Measurements from ENCODE around the gene DMGDH.

DMGDH gene

GRCh38 chr5:79062436-79062835, 7.0 kb downstream of the DMGDH start:
- no peak for TF ChIP-seq CTCF (IDR thresholded peaks at IDR 0.05; ENCODE audit: low read depth, low read length)
- DNase-seq (ENCODE audit: extremely low read depth, low read depth), result no peak

- TF ChIP-seq CTCF (IDR thresholded peaks at IDR 0.05; ENCODE audit: low read depth, low read length), result no peak
- DNase-seq (ENCODE audit: extremely low read depth, low read depth), result no peak
These were observed 9.8 kb downstream of the DMGDH start for GRCh38 chr5:79059674-79060073.

GRCh38 chr5:79056847-79057246, 12.6 kb downstream of the DMGDH start:
- TF ChIP-seq CTCF (IDR thresholded peaks at IDR 0.05; ENCODE audit: low read depth, low read length), result no peak
- DNase-seq (ENCODE audit: extremely low read depth, low read depth), result no peak

- no peak for TF ChIP-seq CTCF (IDR thresholded peaks at IDR 0.05; ENCODE audit: low read depth, low read length)
- no peak for DNase-seq (ENCODE audit: extremely low read depth, low read depth)
These were observed 14.5 kb downstream of the DMGDH start for GRCh38 chr5:79055017-79055416.

DNA sequence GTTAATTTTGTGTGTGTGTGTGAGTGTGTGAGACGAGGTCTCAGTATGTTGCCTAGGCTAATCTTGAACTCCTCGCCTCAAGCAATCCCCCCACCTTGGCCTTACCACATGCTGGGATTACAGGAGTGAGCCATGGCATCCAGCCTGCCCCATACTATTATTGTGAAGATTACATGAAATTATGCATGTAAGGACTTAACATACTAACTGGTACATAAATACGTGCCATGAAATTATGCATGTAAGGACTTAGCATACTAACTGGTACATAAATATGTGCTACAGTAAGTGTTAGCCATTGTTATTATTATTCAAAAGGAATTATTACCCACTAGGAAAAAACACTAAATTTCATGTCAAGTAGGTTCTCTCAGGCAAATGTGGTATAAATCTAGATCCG, 16.2 kb downstream of the DMGDH start:
- DNase-seq (ENCODE audit: extremely low read depth, low read depth), result no peak
- no peak for TF ChIP-seq CTCF (IDR thresholded peaks at IDR 0.05; ENCODE audit: low read depth, low read length)

- TF ChIP-seq CTCF (IDR thresholded peaks at IDR 0.05; ENCODE audit: low read depth, low read length), result no peak
These were observed 19.0 kb downstream of the DMGDH start for GRCh38 chr5:79050498-79050897.

GRCh38 chr5:79048437-79048836, 21.0 kb downstream of the DMGDH start:
- DNase-seq (ENCODE audit: extremely low read depth, low read depth), result no peak

More at GRCh38 chr5:79050498-79050897, 19.0 kb downstream of the DMGDH start:
- no peak for DNase-seq (ENCODE audit: extremely low read depth, low read depth)

More at GRCh38 chr5:79048437-79048836, 21.0 kb downstream of the DMGDH start:
- no peak for TF ChIP-seq CTCF (IDR thresholded peaks at IDR 0.05; ENCODE audit: low read depth, low read length)

All from AG09319 (cell line).